GM12872 (cell line): ENCODE data around the gene DDX54.
A peak's percentile ranks its signal among the peaks of the same experiment; 100 is the strongest.

ENCODE experiments used
- TF ChIP-seq, protein P1 (sequence below): IDR thresholded peaks from 3 replicates; pipeline ENCODE4 v1.5.1; 2011; ENCODE audit warnings: low read depth, mild to moderate bottlenecking, low read length, moderate library complexity; ENCODE audit not compliant: insufficient read depth

Gene DDX54, protein sequence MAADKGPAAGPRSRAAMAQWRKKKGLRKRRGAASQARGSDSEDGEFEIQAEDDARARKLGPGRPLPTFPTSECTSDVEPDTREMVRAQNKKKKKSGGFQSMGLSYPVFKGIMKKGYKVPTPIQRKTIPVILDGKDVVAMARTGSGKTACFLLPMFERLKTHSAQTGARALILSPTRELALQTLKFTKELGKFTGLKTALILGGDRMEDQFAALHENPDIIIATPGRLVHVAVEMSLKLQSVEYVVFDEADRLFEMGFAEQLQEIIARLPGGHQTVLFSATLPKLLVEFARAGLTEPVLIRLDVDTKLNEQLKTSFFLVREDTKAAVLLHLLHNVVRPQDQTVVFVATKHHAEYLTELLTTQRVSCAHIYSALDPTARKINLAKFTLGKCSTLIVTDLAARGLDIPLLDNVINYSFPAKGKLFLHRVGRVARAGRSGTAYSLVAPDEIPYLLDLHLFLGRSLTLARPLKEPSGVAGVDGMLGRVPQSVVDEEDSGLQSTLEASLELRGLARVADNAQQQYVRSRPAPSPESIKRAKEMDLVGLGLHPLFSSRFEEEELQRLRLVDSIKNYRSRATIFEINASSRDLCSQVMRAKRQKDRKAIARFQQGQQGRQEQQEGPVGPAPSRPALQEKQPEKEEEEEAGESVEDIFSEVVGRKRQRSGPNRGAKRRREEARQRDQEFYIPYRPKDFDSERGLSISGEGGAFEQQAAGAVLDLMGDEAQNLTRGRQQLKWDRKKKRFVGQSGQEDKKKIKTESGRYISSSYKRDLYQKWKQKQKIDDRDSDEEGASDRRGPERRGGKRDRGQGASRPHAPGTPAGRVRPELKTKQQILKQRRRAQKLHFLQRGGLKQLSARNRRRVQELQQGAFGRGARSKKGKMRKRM

DNA sequence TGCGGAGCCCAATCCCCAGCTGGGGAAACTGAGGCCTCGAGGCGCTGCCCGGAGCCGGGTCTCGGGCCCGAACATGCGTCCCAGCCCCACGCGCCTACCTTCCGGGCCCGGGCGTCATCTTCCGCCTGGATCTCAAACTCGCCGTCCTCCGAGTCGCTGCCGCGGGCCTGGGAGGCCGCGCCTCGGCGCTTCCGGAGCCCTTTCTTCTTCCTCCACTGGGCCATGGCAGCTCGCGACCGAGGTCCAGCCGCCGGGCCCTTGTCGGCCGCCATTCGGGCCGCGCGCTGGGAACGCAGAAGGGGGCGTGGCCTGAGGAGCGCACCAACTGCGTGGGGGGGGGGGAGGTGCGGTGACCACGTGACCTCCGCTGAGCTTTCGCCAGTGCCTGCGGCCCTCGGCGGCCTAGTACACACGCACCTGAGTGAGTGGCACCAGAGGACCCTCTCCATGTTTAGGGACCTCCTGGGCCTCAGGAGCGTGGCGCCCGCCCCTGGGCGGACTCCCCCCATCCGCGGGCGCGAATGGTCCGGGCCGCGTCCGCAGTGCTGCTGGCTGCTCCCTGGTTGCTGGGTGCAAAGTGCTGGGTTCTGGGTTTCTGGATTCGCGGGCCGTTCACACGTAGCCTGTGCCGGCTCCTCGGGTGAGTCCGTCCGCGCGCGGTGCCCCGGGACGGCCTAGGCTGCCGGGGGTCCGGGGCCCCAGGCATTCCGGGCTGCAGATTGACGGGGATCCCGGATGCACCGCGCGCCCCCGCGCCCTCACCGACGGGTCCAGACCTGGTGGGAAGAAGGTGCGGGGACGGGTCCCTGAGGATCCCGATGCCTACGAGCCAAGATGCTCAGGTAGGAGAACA, at the start of gene DDX54, which contains the start of gene RITA1:
TSS of gene DDX54 (minus strand) at position 299 of the 853 bp plus-strand sequence. CDS start at position 272, 27 bp downstream.
TSS of gene RITA1 (plus strand) at position 542 of the 853 bp plus-strand sequence. CDS start 1,026 bp downstream, outside the sequence.
- TF ChIP-seq, protein P1, sequence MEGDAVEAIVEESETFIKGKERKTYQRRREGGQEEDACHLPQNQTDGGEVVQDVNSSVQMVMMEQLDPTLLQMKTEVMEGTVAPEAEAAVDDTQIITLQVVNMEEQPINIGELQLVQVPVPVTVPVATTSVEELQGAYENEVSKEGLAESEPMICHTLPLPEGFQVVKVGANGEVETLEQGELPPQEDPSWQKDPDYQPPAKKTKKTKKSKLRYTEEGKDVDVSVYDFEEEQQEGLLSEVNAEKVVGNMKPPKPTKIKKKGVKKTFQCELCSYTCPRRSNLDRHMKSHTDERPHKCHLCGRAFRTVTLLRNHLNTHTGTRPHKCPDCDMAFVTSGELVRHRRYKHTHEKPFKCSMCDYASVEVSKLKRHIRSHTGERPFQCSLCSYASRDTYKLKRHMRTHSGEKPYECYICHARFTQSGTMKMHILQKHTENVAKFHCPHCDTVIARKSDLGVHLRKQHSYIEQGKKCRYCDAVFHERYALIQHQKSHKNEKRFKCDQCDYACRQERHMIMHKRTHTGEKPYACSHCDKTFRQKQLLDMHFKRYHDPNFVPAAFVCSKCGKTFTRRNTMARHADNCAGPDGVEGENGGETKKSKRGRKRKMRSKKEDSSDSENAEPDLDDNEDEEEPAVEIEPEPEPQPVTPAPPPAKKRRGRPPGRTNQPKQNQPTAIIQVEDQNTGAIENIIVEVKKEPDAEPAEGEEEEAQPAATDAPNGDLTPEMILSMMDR = no peak

DNA sequence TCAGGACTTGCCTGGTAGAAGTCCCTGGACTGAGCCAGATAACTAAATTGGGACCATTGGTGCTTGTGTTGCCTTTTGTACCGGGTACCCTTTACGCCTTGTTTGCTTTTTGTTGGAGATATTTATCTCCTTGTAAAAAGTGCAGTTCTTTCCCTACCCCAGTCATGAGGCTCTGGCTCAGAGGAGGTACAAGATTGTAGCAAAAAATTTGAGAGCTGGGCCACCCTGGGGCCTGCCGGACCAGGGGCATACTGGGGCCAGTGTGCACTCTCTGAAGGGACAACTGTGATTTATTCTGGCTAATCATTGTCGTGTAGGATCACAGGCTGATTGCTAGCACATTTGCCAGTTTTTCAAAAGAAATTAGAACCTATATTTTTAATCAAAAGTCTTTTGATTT, 49.2 kb upstream of the DDX54 start:
- TF ChIP-seq, protein P1 = no peak

DNA sequence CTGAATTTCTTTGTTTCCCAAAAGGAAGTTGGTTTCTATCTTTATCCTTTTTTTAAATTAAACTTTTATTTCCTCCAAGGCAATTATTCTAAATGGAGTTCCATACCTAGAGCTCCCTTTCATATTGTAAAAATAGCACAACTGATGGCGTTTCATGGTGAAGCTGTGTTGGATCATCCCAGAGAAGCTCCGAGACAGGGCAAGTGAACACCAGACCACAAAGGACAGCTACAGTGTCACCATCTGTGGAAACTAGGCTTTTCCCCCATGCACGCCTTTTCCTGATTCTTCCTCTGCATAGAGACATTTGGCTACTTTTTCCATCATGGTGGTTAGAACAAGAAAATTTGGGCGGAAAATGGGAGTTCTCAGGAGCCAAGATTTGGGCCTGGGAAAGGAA, 48.7 kb upstream of the DDX54 start:
- TF ChIP-seq, protein P1 = no peak

DNA sequence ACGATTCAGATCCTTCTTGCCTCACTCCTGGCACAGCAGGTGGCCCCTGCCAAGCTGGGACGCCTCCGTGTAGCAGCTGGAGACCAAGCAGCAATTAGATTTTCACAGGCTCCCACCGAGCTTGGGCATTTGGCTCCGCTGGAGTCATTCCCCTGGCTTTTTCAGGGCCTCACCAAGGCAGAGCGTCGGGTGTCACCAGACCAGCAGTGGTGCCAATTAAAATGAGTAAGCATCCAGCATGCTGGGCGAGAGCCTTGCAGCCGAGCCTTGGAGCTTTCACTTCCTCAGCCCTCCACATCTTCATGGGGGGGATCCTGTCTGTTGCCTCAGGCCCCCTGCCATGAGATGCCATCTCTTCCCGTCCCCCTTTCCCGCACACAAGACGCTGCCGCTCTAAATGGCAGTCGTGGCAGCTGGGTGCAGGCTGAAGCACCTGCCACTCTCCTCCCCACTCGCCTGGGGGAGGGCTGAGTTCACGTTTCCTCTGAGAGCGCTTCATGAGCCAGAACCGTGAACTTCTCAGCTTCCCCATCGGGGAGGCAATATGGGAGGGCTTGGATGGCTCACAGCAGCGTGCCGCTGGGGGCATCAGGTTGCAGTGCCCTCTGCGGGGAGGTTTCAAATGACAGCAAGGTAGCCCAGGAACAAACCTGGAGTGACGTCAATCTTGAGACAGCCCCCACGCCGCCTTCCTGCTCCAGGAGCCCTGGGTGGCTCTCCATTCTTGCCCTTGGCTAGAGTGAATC, 47.7 kb upstream of the DDX54 start:
- TF ChIP-seq, protein P1 = peak; percentile 56

DNA sequence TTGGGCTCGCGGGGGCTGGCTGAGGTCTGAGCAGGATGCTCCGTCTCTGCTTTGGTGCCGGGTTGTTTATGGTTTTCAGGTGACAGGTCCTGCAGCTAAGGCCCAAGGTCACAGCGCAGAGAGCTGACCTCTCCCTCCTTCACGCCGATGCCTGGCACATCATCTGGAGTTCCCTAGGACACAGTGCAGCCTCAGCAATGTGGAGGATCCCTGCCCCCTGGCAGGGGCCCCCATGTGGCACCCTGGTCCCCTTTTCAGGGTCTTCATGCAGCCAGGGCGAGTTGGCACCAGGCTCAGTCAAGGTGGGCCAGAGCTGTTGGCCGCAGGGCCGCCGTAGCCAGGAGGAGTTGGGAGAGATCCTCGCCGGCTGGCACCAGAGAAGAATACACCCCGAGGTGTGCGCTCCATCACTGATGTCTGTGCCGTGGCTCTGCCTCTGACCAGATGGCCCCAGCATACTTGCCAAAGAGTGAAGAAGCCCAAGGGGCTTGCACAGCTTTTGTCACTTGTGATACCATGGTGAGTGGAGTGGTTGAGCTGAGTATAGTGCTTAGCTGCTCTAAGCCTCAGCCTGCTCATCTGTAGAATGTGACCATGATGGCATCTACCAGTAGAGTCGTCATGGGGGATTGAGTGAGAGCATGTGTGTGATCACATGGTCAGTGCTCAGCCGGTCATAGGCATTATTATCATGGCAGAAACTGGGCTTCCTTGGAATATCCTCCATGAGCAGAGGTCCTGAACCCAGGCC, 47.0 kb upstream of the DDX54 start:
- TF ChIP-seq, protein P1 = no peak

DNA sequence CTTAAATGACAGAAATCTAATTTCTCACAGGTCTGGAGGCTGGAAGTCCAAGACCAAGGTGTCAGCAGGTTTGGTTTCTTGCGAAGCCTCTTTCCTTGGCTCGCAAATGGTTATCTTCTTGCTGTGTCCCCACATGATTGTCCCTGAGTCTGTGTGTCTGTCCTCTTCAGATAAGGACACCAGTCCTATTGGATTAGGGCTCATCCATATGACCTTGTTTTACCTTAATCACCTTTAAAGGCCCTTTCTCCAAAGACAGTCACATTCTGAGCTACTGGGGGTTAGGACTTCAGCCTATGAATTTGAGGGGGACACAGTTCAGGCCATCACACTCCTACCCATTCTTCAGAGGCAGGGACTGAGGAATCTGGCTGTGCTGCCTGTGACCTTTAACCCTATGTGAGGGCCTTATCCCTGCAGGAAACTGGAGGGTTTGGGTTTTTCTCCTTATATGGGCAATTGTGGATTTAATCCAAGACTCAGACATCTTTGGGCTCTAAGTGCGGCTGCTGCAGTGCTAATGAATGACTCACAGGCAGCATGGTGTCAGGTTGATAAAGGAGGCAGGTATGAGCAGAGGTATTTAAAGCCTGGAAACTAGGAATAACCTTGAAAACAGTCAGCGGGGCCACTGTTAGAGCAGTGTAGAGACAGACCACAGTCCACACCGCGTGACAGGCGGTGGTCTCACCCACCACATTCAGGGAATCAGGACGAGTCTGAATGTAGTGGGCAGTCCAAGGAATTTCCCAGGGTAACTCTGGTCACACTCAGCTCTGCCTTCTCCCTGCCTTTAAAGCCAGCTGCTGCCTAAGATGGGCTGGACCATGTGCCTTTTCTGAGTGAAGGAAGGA, 46.2 kb upstream of the DDX54 start:
- TF ChIP-seq, protein P1 = no peak
